Fibroblast of lung (primary cell): ENCODE measurements around the gene SPSB1.

ENCODE experiments used
- EZH2 ChIP-seq: IDR thresholded peaks from 2 replicates; pipeline ENCODE4 v1.5.1; 2012; ENCODE audit warnings: low read length, control low read depth, mild to moderate bottlenecking; ENCODE audit errors: missing control alignments
- TF ChIP-seq, protein P1 (sequence below), 2 donors: IDR thresholded peaks in 1 of 2; conservative IDR thresholded peaks in 1 of 2; 1 replicate in 1 of 2; 2 replicates in 1 of 2; pipeline ENCODE4 v1.5.1; 2011 to 2012; ENCODE audit warnings: low read length in 2 of 2, control low read depth in 1 of 2, inconsistent platforms in 1 of 2, low read depth in 1 of 2, mild to moderate bottlenecking in 1 of 2

DNA sequence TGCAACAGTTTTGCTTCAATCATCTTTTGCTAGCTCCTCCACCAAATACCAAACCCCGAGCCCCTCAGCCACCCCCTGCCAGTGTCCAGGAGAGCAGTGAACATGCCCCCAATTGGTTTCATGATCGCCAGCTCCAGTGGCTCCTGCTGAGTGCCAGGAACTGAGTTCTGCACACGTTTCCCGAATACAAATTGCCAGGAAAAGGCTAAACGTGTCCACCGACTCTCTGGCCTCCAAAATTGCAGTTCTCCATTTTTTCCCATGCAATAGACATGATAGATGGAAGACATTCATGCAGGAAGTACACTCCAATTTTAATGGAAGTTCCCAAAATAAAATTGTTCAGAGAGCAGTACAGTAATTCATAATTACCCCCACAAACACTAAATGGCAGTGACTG, 101.3 kb downstream of the SPSB1 start:
- no peak for TF ChIP-seq EZH2
- TF ChIP-seq, protein P1, sequence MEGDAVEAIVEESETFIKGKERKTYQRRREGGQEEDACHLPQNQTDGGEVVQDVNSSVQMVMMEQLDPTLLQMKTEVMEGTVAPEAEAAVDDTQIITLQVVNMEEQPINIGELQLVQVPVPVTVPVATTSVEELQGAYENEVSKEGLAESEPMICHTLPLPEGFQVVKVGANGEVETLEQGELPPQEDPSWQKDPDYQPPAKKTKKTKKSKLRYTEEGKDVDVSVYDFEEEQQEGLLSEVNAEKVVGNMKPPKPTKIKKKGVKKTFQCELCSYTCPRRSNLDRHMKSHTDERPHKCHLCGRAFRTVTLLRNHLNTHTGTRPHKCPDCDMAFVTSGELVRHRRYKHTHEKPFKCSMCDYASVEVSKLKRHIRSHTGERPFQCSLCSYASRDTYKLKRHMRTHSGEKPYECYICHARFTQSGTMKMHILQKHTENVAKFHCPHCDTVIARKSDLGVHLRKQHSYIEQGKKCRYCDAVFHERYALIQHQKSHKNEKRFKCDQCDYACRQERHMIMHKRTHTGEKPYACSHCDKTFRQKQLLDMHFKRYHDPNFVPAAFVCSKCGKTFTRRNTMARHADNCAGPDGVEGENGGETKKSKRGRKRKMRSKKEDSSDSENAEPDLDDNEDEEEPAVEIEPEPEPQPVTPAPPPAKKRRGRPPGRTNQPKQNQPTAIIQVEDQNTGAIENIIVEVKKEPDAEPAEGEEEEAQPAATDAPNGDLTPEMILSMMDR (conservative IDR thresholded peaks at IDR 0.05 in 1 of 2, IDR thresholded peaks at IDR 0.05 in 1 of 2; ENCODE audit: low read depth in 1 of 2, low read length in 2 of 2) = no peak
